Measurements from ENCODE around the gene FAM151B.
"Not testable (repeated sequence)": the region's sequence is repeated elsewhere in the genome, so short reads cannot be mapped to it uniquely, and the experiment has no call there.

The FAM151B gene

GRCh38 chr5:80503641-80504040, 15.7 kb downstream of the FAM151B start:
- DNase-seq (ENCODE audit: low spot score) = no peak

GRCh38 chr5:80504833-80505232, 16.9 kb downstream of the FAM151B start:
- no peak for DNase-seq (ENCODE audit: low spot score)

- DNase-seq (ENCODE audit: low spot score) = no peak
Measured at GRCh38 chr5:80507663-80508062, 19.8 kb downstream of the FAM151B start.

GRCh38 chr5:80508844-80509243, 20.9 kb downstream of the FAM151B start:
- no peak for DNase-seq (ENCODE audit: low spot score)

GRCh38 chr5:80509362-80509761, 21.5 kb downstream of the FAM151B start:
- DNase-seq (ENCODE audit: low spot score) = no peak

GRCh38 chr5:80516826-80517225, 28.9 kb downstream of the FAM151B start:
- no peak for DNase-seq (ENCODE audit: low spot score)

GRCh38 chr5:80540691-80541090, 52.8 kb downstream of the FAM151B start:
- no peak for DNase-seq (ENCODE audit: low spot score)

- no peak for DNase-seq (ENCODE audit: low spot score)
Measured at GRCh38 chr5:80541392-80541791, 53.5 kb downstream of the FAM151B start.

- DNase-seq (ENCODE audit: low spot score) = no peak
Measured at GRCh38 chr5:80554646-80555045, 66.7 kb downstream of the FAM151B start.

- no peak for DNase-seq (ENCODE audit: low spot score)
Measured at GRCh38 chr5:80555099-80555498, 67.2 kb downstream of the FAM151B start.

GRCh38 chr5:80559244-80559643, 71.3 kb downstream of the FAM151B start:
- DNase-seq (ENCODE audit: low spot score) = no peak

- DNase-seq (ENCODE audit: low spot score) = no peak
Measured at GRCh38 chr5:80565330-80565729, 77.4 kb downstream of the FAM151B start.

- DNase-seq (ENCODE audit: low spot score) = no peak
Measured at GRCh38 chr5:80566711-80567259, 78.9 kb downstream of the FAM151B start.

GRCh38 chr5:80568251-80568650, 80.4 kb downstream of the FAM151B start:
- no peak for DNase-seq (ENCODE audit: low spot score)

GRCh38 chr5:80569086-80569960, 81.4 kb downstream of the FAM151B start:
- DNase-seq (ENCODE audit: low spot score) = no peak

- DNase-seq (ENCODE audit: low spot score) = no peak
Measured at GRCh38 chr5:80569961-80570786, 82.3 kb downstream of the FAM151B start, which contains the start of gene ANKRD34B. ANKRD34B (minus strand) TSS chr5:80570280; CDS start chr5:80560019, 10,261 bp downstream.

- no peak for DNase-seq (ENCODE audit: low spot score)
Measured at GRCh38 chr5:80573062-80573461, 85.2 kb downstream of the FAM151B start.

- no peak for DNase-seq (ENCODE audit: low spot score)
Measured at GRCh38 chr5:80576383-80576782, 88.5 kb downstream of the FAM151B start.

- no peak for DNase-seq (ENCODE audit: low spot score)
Measured at GRCh38 chr5:80577707-80578106, 89.8 kb downstream of the FAM151B start.

- DNase-seq (ENCODE audit: low spot score) = no peak
Measured at GRCh38 chr5:80579050-80579449, 91.2 kb downstream of the FAM151B start.

- not testable (repeated sequence) for DNase-seq (ENCODE audit: low spot score)
Measured at GRCh38 chr5:80580291-80580690, 92.4 kb downstream of the FAM151B start.

GRCh38 chr5:80584770-80585169, 96.9 kb downstream of the FAM151B start:
- DNase-seq (ENCODE audit: low spot score) = no peak
